HepG2 (cell line): Measurements from ENCODE around the gene U2AF2. TPM values are rescaled to one million over a fixed set of nuclear protein-coding genes. Genes with fewer than 3 reads are reported as not detected.

Source experiments
- AKAP8 ChIP-seq: sonication (generic); formaldehyde crosslinking; IDR thresholded peaks from 2 replicates; pipeline ENCODE4 v1.5.1; 2020; ENCODE audit warnings: mild to moderate bottlenecking, missing genetic modification reagents
- BHLHE40 ChIP-seq: IDR thresholded peaks from 2 replicates; pipeline ENCODE4 v1.6.1; 2011; ENCODE audit warnings: low read length, improper control_type of control experiment
- KLF6 ChIP-seq: IDR thresholded peaks from 2 replicates; pipeline ENCODE4 v1.8.0; 2016; ENCODE audit warnings: missing biosample characterization, missing genetic modification reagents
- MYC ChIP-seq: sonication (generic); formaldehyde crosslinking; IDR thresholded peaks from 2 replicates; pipeline ENCODE4 v1.9.0; 2021; ENCODE audit warnings: missing genetic modification reagents, borderline replicate concordance
- NCOA1 ChIP-seq: sonication (generic); formaldehyde crosslinking; IDR thresholded peaks from 2 replicates; pipeline ENCODE4 v1.9.0; 2021; ENCODE audit warnings: missing genetic modification reagents
- PHF5A ChIP-seq: IDR thresholded peaks from one replicate; pipeline ENCODE4 v1.6.1; 2018; ENCODE audit warnings: low read depth, missing genetic modification reagents; ENCODE audit not compliant: unreplicated experiment
- SCMH1 ChIP-seq: sonication (generic); formaldehyde crosslinking; IDR thresholded peaks from 2 replicates; pipeline ENCODE4 v1.9.0; 2021; ENCODE audit warnings: missing genetic modification reagents, mild to moderate bottlenecking, borderline replicate concordance
- ZBTB3 ChIP-seq: sonication (generic); formaldehyde crosslinking; IDR thresholded peaks from 2 replicates; pipeline ENCODE4 v1.4.0; 2020; ENCODE audit warnings: low read depth, mild to moderate bottlenecking, moderate library complexity, missing genetic modification reagents, borderline replicate concordance
- ZFP62 ChIP-seq: sonication (generic); formaldehyde crosslinking; IDR thresholded peaks from 2 replicates; pipeline ENCODE4 v1.4.0; 2020; ENCODE audit warnings: missing genetic modification reagents
- ZFY ChIP-seq: sonication (generic); formaldehyde crosslinking; IDR thresholded peaks from 2 replicates; pipeline ENCODE4 v1.4.0; 2020; ENCODE audit warnings: missing genetic modification reagents
- ZNF124 ChIP-seq: sonication (generic); formaldehyde crosslinking; IDR thresholded peaks from 2 replicates; pipeline ENCODE4 v1.4.0; 2020; ENCODE audit warnings: missing genetic modification reagents
- ZNF317 ChIP-seq: sonication (generic); formaldehyde crosslinking; IDR thresholded peaks from 2 replicates; pipeline ENCODE4 v1.5.0; 2020; ENCODE audit warnings: mild to moderate bottlenecking, missing genetic modification reagents
- ZNF44 ChIP-seq: sonication (generic); formaldehyde crosslinking; IDR thresholded peaks from 2 replicates; pipeline ENCODE4 v1.5.1; 2020; ENCODE audit warnings: mild to moderate bottlenecking, missing genetic modification reagents
- ZNF549 ChIP-seq: sonication (generic); formaldehyde crosslinking; IDR thresholded peaks from 2 replicates; pipeline ENCODE4 v1.5.0; 2020; ENCODE audit warnings: missing genetic modification reagents
- ZNF7 ChIP-seq: IDR thresholded peaks from 2 replicates; pipeline ENCODE4 v1.6.1; 2016; ENCODE audit warnings: missing biosample characterization, missing genetic modification reagents
- ZSCAN29 ChIP-seq: sonication (generic); formaldehyde crosslinking; conservative IDR thresholded peaks from 2 replicates; pipeline ENCODE4 v1.4.0; 2020; ENCODE audit warnings: mild to moderate bottlenecking, missing genetic modification reagents
- polyA plus RNA-seq, 8 experiments: library from polyadenylated mRNA; depleted of rRNA in 3 of 8; stranded (reverse) in 7 of 8; unstranded in 1 of 8; fragments of >200 nt; fragmentation: Illumina TruSeq in 4 of 8; extraction: Trizol in 4 of 8; gene quantifications; 2 replicates each; pipeline versions ENCODE4 v1.2.1 to v1.2.3, GENCODE V29; 2011 to 2016; ENCODE audit warnings: low read depth in 4 of 8, missing spikeins in 1 of 8, mixed read lengths in 1 of 8; ENCODE audit not compliant: insufficient read depth in 1 of 8
- total RNA-seq, 5 experiments: library from RNA; depleted of rRNA; stranded (reverse); fragments of >200 nt; fragmentation: Illumina TruSeq; extraction: Trizol; gene quantifications; 2 replicates each; pipeline ENCODE4 v1.2.3, GENCODE V29; 2016; ENCODE audit warnings: low read depth in 1 of 5
- TF ChIP-seq, protein P1 (sequence below): sonication (generic); formaldehyde crosslinking; IDR thresholded peaks from 2 replicates; pipeline ENCODE4 v1.8.1; 2023; ENCODE audit warnings: mild to moderate bottlenecking, missing genetic modification reagents, borderline replicate concordance
- TF ChIP-seq, protein P2 (sequence below): sonication (generic); formaldehyde crosslinking; IDR thresholded peaks from 2 replicates; pipeline ENCODE4 v1.4.0; 2020; ENCODE audit warnings: missing genetic modification reagents
- TF ChIP-seq, protein P3 (sequence below): sonication (generic); formaldehyde crosslinking; IDR thresholded peaks from 2 replicates; pipeline ENCODE4 v1.5.1; 2020; ENCODE audit warnings: mild to moderate bottlenecking, missing genetic modification reagents, borderline replicate concordance

The U2AF2 gene
- total and polyA plus RNA-seq, 2 of the 13 experiments (the other 11 are each of a cell fraction or from before 2014, with no cell fraction given), result 84.3 to 124 TPM

DNA sequence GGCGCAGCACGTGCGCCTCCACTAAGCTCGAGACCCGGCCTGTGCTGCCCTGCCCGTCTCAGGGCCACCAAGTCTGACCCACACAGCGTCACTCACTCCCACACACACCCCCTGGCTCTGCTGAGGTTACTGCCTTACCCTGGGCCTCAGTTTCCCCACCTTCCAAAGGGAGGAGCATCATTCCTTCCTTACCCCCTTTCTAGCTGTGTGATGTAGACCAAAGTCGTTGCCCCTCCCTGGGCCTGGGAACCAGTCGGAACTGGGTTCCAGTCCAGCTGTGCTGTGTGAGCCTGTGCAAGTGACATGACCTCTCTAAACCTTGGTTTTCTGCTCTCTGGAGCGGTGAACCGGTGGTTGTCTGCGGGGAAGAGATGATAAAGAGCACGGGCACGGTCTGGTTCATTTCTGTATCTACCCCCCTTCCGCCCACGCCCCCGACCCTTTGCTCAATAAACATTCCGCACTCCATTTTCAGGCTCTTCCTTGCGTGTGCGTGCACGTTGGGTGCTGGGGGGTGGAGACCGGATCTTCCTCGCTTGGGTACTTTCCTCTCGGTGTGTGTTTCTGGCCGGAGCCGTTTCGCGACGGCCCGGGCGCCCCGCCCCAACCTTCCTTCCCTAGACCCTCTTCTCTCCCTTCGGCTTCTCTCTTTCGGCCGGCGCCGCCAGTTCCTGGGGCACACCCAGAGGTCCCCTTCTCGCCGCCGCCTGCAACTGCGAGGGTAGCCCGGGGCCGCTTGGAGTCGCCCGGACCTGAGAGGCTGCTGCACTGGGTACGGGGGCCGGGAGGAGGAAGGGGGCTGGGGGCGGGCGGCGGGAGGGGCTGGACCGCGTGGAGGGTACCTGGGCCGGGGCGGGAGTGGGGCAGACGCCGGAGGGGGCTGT is 11.6 kb upstream of the U2AF2 start, which contains the start of gene ZNF581 (continued):
- TF ChIP-seq ZFY (CRISPR knock-in tag) (peak; percentile 40; the same call in 1 of the 2 replicates), AKAP8 (CRISPR knock-in tag) (peak; percentile 93), SCMH1 (CRISPR knock-in tag) (no peak), ZBTB3 (no peak), NCOA1 (CRISPR knock-in tag) (no peak), ZFP62 (no peak), BHLHE40 (0 out of 2 replicates have a peak, but pooled peaks have one; percentile 34), ZNF124 (0 out of 2 replicates have a peak, but pooled peaks have one; percentile 60), KLF6 (CRISPR knock-in tag) (peak; percentile 40; the same call in 1 of the 2 replicates), ZNF549 (CRISPR knock-in tag) (no peak), ZSCAN29 (CRISPR knock-in tag) (peak; percentile 61; the same call in 1 of the 2 replicates), MYC (CRISPR knock-in tag) (0 out of 2 replicates have a peak, but pooled peaks have one; percentile 62), ZNF7 (no peak), PHF5A (CRISPR knock-in tag) (no peak), ZNF317 (CRISPR knock-in tag) (peak; percentile 67; the same call in 1 of the 2 replicates), ZNF44 (no peak)
- TF ChIP-seq, protein P1, sequence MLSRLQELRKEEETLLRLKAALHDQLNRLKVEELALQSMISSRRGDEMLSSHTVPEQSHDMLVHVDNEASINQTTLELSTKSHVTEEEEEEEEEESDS (CRISPR knock-in tag), result no peak
- TF ChIP-seq, protein P2, sequence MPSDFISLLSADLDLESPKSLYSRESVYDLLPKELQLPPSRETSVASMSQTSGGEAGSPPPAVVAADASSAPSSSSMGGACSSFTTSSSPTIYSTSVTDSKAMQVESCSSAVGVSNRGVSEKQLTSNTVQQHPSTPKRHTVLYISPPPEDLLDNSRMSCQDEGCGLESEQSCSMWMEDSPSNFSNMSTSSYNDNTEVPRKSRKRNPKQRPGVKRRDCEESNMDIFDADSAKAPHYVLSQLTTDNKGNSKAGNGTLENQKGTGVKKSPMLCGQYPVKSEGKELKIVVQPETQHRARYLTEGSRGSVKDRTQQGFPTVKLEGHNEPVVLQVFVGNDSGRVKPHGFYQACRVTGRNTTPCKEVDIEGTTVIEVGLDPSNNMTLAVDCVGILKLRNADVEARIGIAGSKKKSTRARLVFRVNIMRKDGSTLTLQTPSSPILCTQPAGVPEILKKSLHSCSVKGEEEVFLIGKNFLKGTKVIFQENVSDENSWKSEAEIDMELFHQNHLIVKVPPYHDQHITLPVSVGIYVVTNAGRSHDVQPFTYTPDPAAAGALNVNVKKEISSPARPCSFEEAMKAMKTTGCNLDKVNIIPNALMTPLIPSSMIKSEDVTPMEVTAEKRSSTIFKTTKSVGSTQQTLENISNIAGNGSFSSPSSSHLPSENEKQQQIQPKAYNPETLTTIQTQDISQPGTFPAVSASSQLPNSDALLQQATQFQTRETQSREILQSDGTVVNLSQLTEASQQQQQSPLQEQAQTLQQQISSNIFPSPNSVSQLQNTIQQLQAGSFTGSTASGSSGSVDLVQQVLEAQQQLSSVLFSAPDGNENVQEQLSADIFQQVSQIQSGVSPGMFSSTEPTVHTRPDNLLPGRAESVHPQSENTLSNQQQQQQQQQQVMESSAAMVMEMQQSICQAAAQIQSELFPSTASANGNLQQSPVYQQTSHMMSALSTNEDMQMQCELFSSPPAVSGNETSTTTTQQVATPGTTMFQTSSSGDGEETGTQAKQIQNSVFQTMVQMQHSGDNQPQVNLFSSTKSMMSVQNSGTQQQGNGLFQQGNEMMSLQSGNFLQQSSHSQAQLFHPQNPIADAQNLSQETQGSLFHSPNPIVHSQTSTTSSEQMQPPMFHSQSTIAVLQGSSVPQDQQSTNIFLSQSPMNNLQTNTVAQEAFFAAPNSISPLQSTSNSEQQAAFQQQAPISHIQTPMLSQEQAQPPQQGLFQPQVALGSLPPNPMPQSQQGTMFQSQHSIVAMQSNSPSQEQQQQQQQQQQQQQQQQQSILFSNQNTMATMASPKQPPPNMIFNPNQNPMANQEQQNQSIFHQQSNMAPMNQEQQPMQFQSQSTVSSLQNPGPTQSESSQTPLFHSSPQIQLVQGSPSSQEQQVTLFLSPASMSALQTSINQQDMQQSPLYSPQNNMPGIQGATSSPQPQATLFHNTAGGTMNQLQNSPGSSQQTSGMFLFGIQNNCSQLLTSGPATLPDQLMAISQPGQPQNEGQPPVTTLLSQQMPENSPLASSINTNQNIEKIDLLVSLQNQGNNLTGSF (CRISPR knock-in tag), result no peak
- TF ChIP-seq, protein P3, sequence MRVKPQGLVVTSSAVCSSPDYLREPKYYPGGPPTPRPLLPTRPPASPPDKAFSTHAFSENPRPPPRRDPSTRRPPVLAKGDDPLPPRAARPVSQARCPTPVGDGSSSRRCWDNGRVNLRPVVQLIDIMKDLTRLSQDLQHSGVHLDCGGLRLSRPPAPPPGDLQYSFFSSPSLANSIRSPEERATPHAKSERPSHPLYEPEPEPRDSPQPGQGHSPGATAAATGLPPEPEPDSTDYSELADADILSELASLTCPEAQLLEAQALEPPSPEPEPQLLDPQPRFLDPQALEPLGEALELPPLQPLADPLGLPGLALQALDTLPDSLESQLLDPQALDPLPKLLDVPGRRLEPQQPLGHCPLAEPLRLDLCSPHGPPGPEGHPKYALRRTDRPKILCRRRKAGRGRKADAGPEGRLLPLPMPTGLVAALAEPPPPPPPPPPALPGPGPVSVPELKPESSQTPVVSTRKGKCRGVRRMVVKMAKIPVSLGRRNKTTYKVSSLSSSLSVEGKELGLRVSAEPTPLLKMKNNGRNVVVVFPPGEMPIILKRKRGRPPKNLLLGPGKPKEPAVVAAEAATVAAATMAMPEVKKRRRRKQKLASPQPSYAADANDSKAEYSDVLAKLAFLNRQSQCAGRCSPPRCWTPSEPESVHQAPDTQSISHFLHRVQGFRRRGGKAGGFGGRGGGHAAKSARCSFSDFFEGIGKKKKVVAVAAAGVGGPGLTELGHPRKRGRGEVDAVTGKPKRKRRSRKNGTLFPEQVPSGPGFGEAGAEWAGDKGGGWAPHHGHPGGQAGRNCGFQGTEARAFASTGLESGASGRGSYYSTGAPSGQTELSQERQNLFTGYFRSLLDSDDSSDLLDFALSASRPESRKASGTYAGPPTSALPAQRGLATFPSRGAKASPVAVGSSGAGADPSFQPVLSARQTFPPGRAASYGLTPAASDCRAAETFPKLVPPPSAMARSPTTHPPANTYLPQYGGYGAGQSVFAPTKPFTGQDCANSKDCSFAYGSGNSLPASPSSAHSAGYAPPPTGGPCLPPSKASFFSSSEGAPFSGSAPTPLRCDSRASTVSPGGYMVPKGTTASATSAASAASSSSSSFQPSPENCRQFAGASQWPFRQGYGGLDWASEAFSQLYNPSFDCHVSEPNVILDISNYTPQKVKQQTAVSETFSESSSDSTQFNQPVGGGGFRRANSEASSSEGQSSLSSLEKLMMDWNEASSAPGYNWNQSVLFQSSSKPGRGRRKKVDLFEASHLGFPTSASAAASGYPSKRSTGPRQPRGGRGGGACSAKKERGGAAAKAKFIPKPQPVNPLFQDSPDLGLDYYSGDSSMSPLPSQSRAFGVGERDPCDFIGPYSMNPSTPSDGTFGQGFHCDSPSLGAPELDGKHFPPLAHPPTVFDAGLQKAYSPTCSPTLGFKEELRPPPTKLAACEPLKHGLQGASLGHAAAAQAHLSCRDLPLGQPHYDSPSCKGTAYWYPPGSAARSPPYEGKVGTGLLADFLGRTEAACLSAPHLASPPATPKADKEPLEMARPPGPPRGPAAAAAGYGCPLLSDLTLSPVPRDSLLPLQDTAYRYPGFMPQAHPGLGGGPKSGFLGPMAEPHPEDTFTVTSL (CRISPR knock-in tag), result no peak
